ENCODE measurements around the gene TYW3.

DNA sequence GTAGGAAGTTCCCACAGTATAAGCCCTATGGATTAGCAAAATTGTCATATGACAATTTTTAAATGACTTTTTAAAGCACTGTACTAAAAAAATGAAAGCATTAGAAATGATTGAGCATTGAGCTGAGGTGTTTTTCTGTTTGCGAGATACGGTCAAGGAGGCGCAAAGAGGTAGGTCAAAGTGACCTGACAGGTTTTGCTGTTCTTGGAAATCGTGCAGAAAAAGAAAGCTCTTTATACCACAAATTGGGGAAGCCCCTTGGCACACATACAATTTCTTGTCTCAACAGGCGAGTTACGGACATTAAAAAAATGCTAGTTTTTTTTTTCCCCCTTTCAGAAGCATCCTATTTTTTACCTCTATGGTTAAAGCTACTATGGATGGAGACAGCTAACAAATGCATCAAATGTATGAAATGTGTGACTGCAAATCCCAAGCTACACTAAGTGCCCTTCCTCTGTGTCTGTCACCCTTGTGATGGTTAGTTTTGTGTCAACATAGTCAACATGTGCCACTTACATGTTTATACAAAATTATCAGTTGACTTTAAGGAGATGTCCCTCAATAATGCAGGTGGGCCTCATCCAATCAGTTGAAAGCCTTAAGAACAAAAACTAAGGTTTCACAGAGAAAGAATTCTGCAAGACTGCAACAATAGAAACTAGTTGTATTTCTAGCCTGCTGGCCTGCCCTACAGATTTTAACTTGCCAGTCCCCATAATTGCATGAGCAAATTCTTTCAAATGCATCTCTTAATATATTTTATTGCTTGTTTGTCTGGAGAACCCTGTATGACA, 29.4 kb upstream of the TYW3 start:
- TF ChIP-seq, protein P1, sequence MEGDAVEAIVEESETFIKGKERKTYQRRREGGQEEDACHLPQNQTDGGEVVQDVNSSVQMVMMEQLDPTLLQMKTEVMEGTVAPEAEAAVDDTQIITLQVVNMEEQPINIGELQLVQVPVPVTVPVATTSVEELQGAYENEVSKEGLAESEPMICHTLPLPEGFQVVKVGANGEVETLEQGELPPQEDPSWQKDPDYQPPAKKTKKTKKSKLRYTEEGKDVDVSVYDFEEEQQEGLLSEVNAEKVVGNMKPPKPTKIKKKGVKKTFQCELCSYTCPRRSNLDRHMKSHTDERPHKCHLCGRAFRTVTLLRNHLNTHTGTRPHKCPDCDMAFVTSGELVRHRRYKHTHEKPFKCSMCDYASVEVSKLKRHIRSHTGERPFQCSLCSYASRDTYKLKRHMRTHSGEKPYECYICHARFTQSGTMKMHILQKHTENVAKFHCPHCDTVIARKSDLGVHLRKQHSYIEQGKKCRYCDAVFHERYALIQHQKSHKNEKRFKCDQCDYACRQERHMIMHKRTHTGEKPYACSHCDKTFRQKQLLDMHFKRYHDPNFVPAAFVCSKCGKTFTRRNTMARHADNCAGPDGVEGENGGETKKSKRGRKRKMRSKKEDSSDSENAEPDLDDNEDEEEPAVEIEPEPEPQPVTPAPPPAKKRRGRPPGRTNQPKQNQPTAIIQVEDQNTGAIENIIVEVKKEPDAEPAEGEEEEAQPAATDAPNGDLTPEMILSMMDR (conservative IDR thresholded peaks at IDR 0.05; ENCODE audit: low read depth, low read length), result no peak
- TF ChIP-seq EZH2 (IDR thresholded peaks at IDR 0.05; ENCODE audit: borderline replicate concordance, low read depth, low read length, poor library complexity, severe bottlenecking), result no peak
